Colonic mucosa (tissue), 4 donors: ENCODE measurements around the gene CCDC71. TPM values are rescaled to one million over a fixed set of nuclear protein-coding genes. Genes with fewer than 3 reads are reported as not detected.

ENCODE experiments used
- DNase-seq: peaks from one replicate; pipeline ENCODE4 v3.0.0-alpha.2; 2020
- H3K27ac ChIP-seq: fragments of 200-600 bp; one replicate; pipeline ENCODE4 v1.8.0; 2021
- H3K27me3 ChIP-seq: fragments of 200-600 bp; one replicate; pipeline ENCODE4 v1.8.0; 2021
- H3K36me3 ChIP-seq: fragments of 200-600 bp; one replicate; pipeline ENCODE4 v1.8.0; 2021
- H3K4me1 ChIP-seq: fragments of 200-600 bp; one replicate; pipeline ENCODE4 v1.8.0; 2021; ENCODE audit warnings: mild to moderate bottlenecking
- H3K4me3 ChIP-seq: fragments of 200-600 bp; one replicate; pipeline ENCODE4 v1.8.0; 2021
- H3K9ac ChIP-seq, 2 donors: one replicate each; pipeline ENCODE4 v1.7.0; 2013; ENCODE audit warnings: control low read depth in 2 of 2, low read depth in 2 of 2, low read length in 2 of 2
- H3K9me3 ChIP-seq: fragments of 200-600 bp; one replicate; pipeline ENCODE4 v1.8.0; 2021
- CTCF ChIP-seq: fragments of 200-600 bp; IDR thresholded peaks from one replicate; pipeline ENCODE4 v1.8.0; 2022; ENCODE audit warnings: antibody characterized with exemption, mild to moderate bottlenecking
- intact Hi-C: fragments of 100-400 bp; cut with DNase I; formaldehyde crosslinking; loops from one replicate; pipeline ENCODE4 v1.14.1; 2022
- total RNA-seq, 2 donors: library from RNA; stranded (reverse); fragmentation: NEBNext Ultra II Directional in 1 of 2; extraction: Animal tissue kit (Norgen Biotek cat#: 25700) in 1 of 2; gene quantifications; one replicate each; pipeline ENCODE4 v1.2.1, GENCODE V29; 2021
- donor health status: healthy.
- donor health status: DM: no; HTN: no; CAD: no.
- donor health status: DM: no; HTN: no; CAD: no.

The CCDC71 gene
- total RNA-seq, 2 donors from 2014 or later = 17.8 to 22.6 TPM

GRCh38 chr3:49122886-49123545 lies 43.1 kb downstream of the CCDC71 start:
- no peak for TF ChIP-seq CTCF
- Histone ChIP-seq H3K27ac (no peak overlapping the region), H3K9me3 (no peaks in the 10 kb centered on the region), H3K27me3 (no peaks in the 10 kb centered on the region), H3K9ac (no peak overlapping the region), H3K4me3 (no peak overlapping the region), H3K36me3 (no peaks in the 10 kb centered on the region), H3K4me1 (peaks cover 10% of the 10 kb centered on the region)
- DNase-seq = no peak
- intact Hi-C loops = no loop called here

GRCh38 chr3:49122451-49122850 lies 43.7 kb downstream of the CCDC71 start:
- intact Hi-C loops = no loop called here
- no peak overlapping the region for H3K27ac ChIP-seq
- TF ChIP-seq CTCF = no peak
- no peak overlapping the region for H3K9ac ChIP-seq
- DNase-seq = no peak
- H3K4me3 ChIP-seq = no peak overlapping the region
- peaks cover 5% of the 10 kb centered on the region for H3K36me3 ChIP-seq
- H3K9me3 ChIP-seq = no peaks in the 10 kb centered on the region
- H3K27me3 ChIP-seq = no peaks in the 10 kb centered on the region
- peaks cover 10% of the 10 kb centered on the region for H3K4me1 ChIP-seq

GRCh38 chr3:49122022-49122421 lies 44.1 kb downstream of the CCDC71 start:
- H3K9me3 ChIP-seq = no peaks in the 10 kb centered on the region
- no peak overlapping the region for H3K9ac ChIP-seq
- H3K4me1 ChIP-seq = peaks cover 10% of the 10 kb centered on the region
- H3K27ac ChIP-seq = no peak overlapping the region
- peaks cover 9% of the 10 kb centered on the region for H3K36me3 ChIP-seq
- no peaks in the 10 kb centered on the region for H3K27me3 ChIP-seq
- no peak for TF ChIP-seq CTCF
- H3K4me3 ChIP-seq = no peak overlapping the region
- intact Hi-C loops = no loop called here
- no peak for DNase-seq

GRCh38 chr3:49121132-49121736 lies 44.9 kb downstream of the CCDC71 start:
- Histone ChIP-seq H3K9me3 (no peaks in the 10 kb centered on the region), H3K4me3 (peak overlapping the region; percentile 83), H3K9ac (peak overlapping the region; percentile 65 to 99), H3K36me3 (peaks cover 16% of the 10 kb centered on the region), H3K27me3 (no peaks in the 10 kb centered on the region), H3K4me1 (peaks cover 10% of the 10 kb centered on the region), H3K27ac (peak overlapping the region; percentile 94)
- intact Hi-C loops = no loop called here
- no peak for TF ChIP-seq CTCF
- DNase-seq = no peak

- H3K9me3 ChIP-seq = no peaks in the 10 kb centered on the region
- peak within 1 kb of the TSS; percentile 99 to 100 for H3K9ac ChIP-seq
- peaks cover 10% of the 10 kb centered on the region for H3K4me1 ChIP-seq
- peaks cover 23% of the 10 kb centered on the region for H3K36me3 ChIP-seq
- H3K4me3 ChIP-seq = peak within 1 kb of the TSS; percentile 83
- no peak for TF ChIP-seq CTCF
- peak within 1 kb of the TSS; percentile 94 for H3K27ac ChIP-seq
- H3K27me3 ChIP-seq = no peaks in the 10 kb centered on the region
- intact Hi-C loops = no loop called here
- DNase-seq = peak; percentile 97
Measured at GRCh38 chr3:49120438-49121131, 45.5 kb downstream of the CCDC71 start, which contains the start of gene USP19. Gene USP19 (minus strand): TSS chr3:49120823. CDS start chr3:49119145, 1,678 bp downstream.
